Activated CD4-positive, alpha-beta T cell treated with anti-CD3 and anti-CD28 coated beads for 36 hours (primary cell): ENCODE measurements around the gene STAT6. TPM values are rescaled to one million over a fixed set of nuclear protein-coding genes. Genes with fewer than 3 reads are reported as not detected.
"Not testable (repeated sequence)": the region's sequence is repeated elsewhere in the genome, so short reads cannot be mapped to it uniquely, and the experiment has no call there.

Experiments
- ATAC-seq: fragments of 200-7000 bp; cut with Tn5 transposase; one replicate; pipeline ENCODE4 v1.10.0; 2021; ENCODE audit warnings: mild to moderate bottlenecking, moderate library complexity
- CTCF ChIA-PET: fragments of 350-600 bp; sonication (Branson Sonifier 250); formaldehyde crosslinking; loops from one replicate; lab custom pipeline; 2021; ENCODE audit warnings: antibody characterized with exemption; lab: Charles Lee
- POLR2A ChIA-PET: fragments of 350-600 bp; sonication (Branson Sonifier 250); formaldehyde crosslinking; loops from one replicate; lab custom pipeline; 2021; ENCODE audit warnings: antibody characterized with exemption, inconsistent platforms; lab: Charles Lee
- DNase-seq: peaks from one replicate; pipeline ENCODE4 v3.0.0-alpha.2; 2020
- H3K27ac Mint-ChIP-seq: one replicate; pipeline ENCODE4 v1.8.0; 2021; ENCODE audit warnings: mixed read lengths
- H3K27me3 Mint-ChIP-seq: one replicate; pipeline ENCODE4 v1.8.0; 2021; ENCODE audit warnings: mixed read lengths
- H3K36me3 Mint-ChIP-seq: one replicate; pipeline ENCODE4 v1.8.0; 2021; ENCODE audit warnings: low read depth, mixed read lengths
- H3K4me1 Mint-ChIP-seq: one replicate; pipeline ENCODE4 v1.8.0; 2021; ENCODE audit warnings: mixed read lengths
- H3K4me3 Mint-ChIP-seq: one replicate; pipeline ENCODE4 v1.8.0; 2021; ENCODE audit warnings: mild to moderate bottlenecking, moderate library complexity, mixed read lengths
- H3K9me3 Mint-ChIP-seq: one replicate; pipeline ENCODE4 v1.8.0; 2021; ENCODE audit warnings: low read depth, mixed read lengths
- intact Hi-C, 2 experiments: fragments of 100-400 bp; cut with DNase I in 1 of 2; cut with micrococcal nuclease in 1 of 2; formaldehyde crosslinking; loops; one replicate each; pipeline versions ENCODE4 v1.14.2 to v1.15.1; 2022 to 2024; cut with DNase I, micrococcal nuclease
- total RNA-seq, 2 experiments: library from RNA; stranded (reverse); gene quantifications; one replicate each; pipeline ENCODE4 v1.2.3, GENCODE V29; 2021

STAT6 gene
- total RNA-seq, 2 experiments from 2014 or later, result 250 to 288 TPM

GRCh38 chr12:57124261-57124877 is 13.2 kb upstream of the STAT6 start:
- Mint-ChIP-seq H3K4me1 (peaks cover 14% of the 10 kb centered on the region), H3K4me3 (peak overlapping the region; percentile 1), H3K27me3 (peaks cover 9% of the 10 kb centered on the region), H3K27ac (no peak overlapping the region), H3K9me3 (peaks cover 9% of the 10 kb centered on the region), H3K36me3 (peaks cover 5% of the 10 kb centered on the region)
- intact Hi-C loops, result loop anchor here (1.0 to 2.0 kb wide), 4 partner anchors 49 to 114 kb away; no protein-coding TSS in a partner anchor
- ChIA-PET CTCF (interaction anchor here (0.6 to 9.7 kb wide), 36 partner anchors 8 to 503 kb away, joined by 3 to 156 read pairs (median 4); partner anchors contain the start of genes NEMP1, STAC3, STAT6 and TAC3), POLR2A (interaction anchor here (0.6 to 0.7 kb wide), 3 partner anchors 26 to 99 kb away, joined by 3 read pairs; no protein-coding TSS in a partner anchor)
- ATAC-seq (peak; percentile 77), DNase-seq (peak; percentile 87)

- Mint-ChIP-seq H3K4me3 (no peak overlapping the region), H3K36me3 (peaks cover 5% of the 10 kb centered on the region), H3K27me3 (peaks cover 9% of the 10 kb centered on the region), H3K9me3 (peaks cover 9% of the 10 kb centered on the region), H3K4me1 (peaks cover 19% of the 10 kb centered on the region), H3K27ac (no peak overlapping the region)
- no peak for DNase-seq
- intact Hi-C loops, result loop anchor here (1.0 to 2.0 kb wide), 4 partner anchors 49 to 115 kb away; no protein-coding TSS in a partner anchor
- ATAC-seq, result no peak
- ChIA-PET POLR2A (interaction anchor here (0.6 to 0.7 kb wide), 2 partner anchors 25 to 89 kb away, joined by 3 read pairs; no protein-coding TSS in a partner anchor), CTCF (interaction anchor here (0.6 to 9.7 kb wide), 34 partner anchors 8 to 467 kb away, joined by 3 to 156 read pairs (median 4); partner anchors contain the start of genes NEMP1, STAC3 and STAT6)
Observed at GRCh38 chr12:57123813-57124212, 12.7 kb upstream of the STAT6 start.

GRCh38 chr12:57120718-57121117 is 9.6 kb upstream of the STAT6 start:
- DNase-seq, H3K36me3 Mint-ChIP-seq, H3K9me3 Mint-ChIP-seq, ATAC-seq, H3K4me3 Mint-ChIP-seq, intact Hi-C loops, H3K27me3 Mint-ChIP-seq, H3K27ac Mint-ChIP-seq: not testable (repeated sequence)
- peaks cover 15% of the 10 kb centered on the region for H3K4me1 Mint-ChIP-seq
- POLR2A ChIA-PET, result interaction anchor here (0.7 kb wide), 1 partner anchor 10 kb away, joined by 3 read pairs; the partner anchor contains the start of gene STAT6
- CTCF ChIA-PET, result interaction anchor here (0.6 to 9.7 kb wide), 10 partner anchors 9 to 112 kb away, joined by 3 to 156 read pairs (median 3); partner anchors contain the start of gene NEMP1

GRCh38 chr12:57119294-57120085 is 8.3 kb upstream of the STAT6 start:
- no peak for ATAC-seq
- Mint-ChIP-seq H3K27me3 (peaks cover 2% of the 10 kb centered on the region), H3K27ac (no peak overlapping the region), H3K36me3 (peaks cover 5% of the 10 kb centered on the region), H3K9me3 (peaks cover 9% of the 10 kb centered on the region), H3K4me3 (no peak overlapping the region), H3K4me1 (peaks cover 14% of the 10 kb centered on the region)
- ChIA-PET POLR2A (no interaction called here), CTCF (interaction anchor here (1.1 to 9.7 kb wide), 3 partner anchors 41 to 118 kb away, joined by 3 to 156 read pairs (median 6); partner anchors contain the start of gene NEMP1)
- intact Hi-C loops, result no loop called here
- DNase-seq, result no peak

GRCh38 chr12:57118711-57119271 is 7.6 kb upstream of the STAT6 start:
- H3K4me3 Mint-ChIP-seq, result no peak overlapping the region
- ChIA-PET POLR2A (no interaction called here), CTCF (interaction anchor here (0.7 to 1.9 kb wide), 4 partner anchors 50 to 125 kb away, joined by 3 to 6 read pairs (median 4); no protein-coding TSS in a partner anchor)
- peaks cover 2% of the 10 kb centered on the region for H3K27me3 Mint-ChIP-seq
- H3K4me1 Mint-ChIP-seq, result peaks cover 10% of the 10 kb centered on the region
- H3K27ac Mint-ChIP-seq, result no peak overlapping the region
- H3K36me3 Mint-ChIP-seq, result peaks cover 2% of the 10 kb centered on the region
- peak; percentile 66 for ATAC-seq
- DNase-seq, result no peak
- H3K9me3 Mint-ChIP-seq, result peaks cover 4% of the 10 kb centered on the region
- intact Hi-C loops, result no loop called here

- ChIA-PET CTCF (interaction anchor here (0.7 to 2.2 kb wide), 10 partner anchors 7 to 363 kb away, joined by 3 to 10 read pairs (median 4); partner anchors contain the start of gene ARHGAP9), POLR2A (no interaction called here)
- no peak overlapping the region for H3K27ac Mint-ChIP-seq
- DNase-seq (no peak), ATAC-seq (no peak)
- intact Hi-C loops, result no loop called here
- H3K27me3 Mint-ChIP-seq, result no peaks in the 10 kb centered on the region
- H3K36me3 Mint-ChIP-seq, result no peaks in the 10 kb centered on the region
- no peak overlapping the region for H3K4me3 Mint-ChIP-seq
- H3K9me3 Mint-ChIP-seq, result no peaks in the 10 kb centered on the region
- peaks cover 22% of the 10 kb centered on the region for H3K4me1 Mint-ChIP-seq
Observed at GRCh38 chr12:57116580-57117281, 5.6 kb upstream of the STAT6 start.

GRCh38 chr12:57112492-57113294 is 1.5 kb upstream of the STAT6 start:
- Mint-ChIP-seq H3K27ac (peak overlapping the region; percentile 97), H3K9me3 (no peaks in the 10 kb centered on the region), H3K4me3 (peak overlapping the region; percentile 98), H3K4me1 (peaks cover 35% of the 10 kb centered on the region), H3K27me3 (no peaks in the 10 kb centered on the region), H3K36me3 (peaks cover 28% of the 10 kb centered on the region)
- POLR2A ChIA-PET, result interaction anchor here (0.6 to 3.0 kb wide), 22 partner anchors 9 to 591 kb away, joined by 3 to 35 read pairs (median 5); partner anchors contain the start of genes LRP1, NEMP1, RBMS2 and SHMT2
- no peak for ATAC-seq
- intact Hi-C loops, result loop anchor here (1.0 to 5.0 kb wide), 9 partner anchors 16 to 360 kb away; partner anchors contain the start of genes PRIM1 (in 2 of the 2) and LRP1 (in 1 of the 2)
- CTCF ChIA-PET, result interaction anchor here (0.6 to 6.1 kb wide), 44 partner anchors 8 to 890 kb away, joined by 3 to 103 read pairs (median 8); partner anchors contain the start of genes LRP1, NAB2, NEMP1 and SHMT2
- DNase-seq, result peak; percentile 93

- ATAC-seq (peak; percentile 39), DNase-seq (peak; percentile 87)
- ChIA-PET POLR2A (interaction anchor here (0.6 to 3.0 kb wide), 9 partner anchors 11 to 425 kb away, joined by 3 to 35 read pairs (median 5); partner anchors contain the start of genes LRP1, NAB2, NEMP1 and PTGES3), CTCF (interaction anchor here (0.6 to 24.0 kb wide), 27 partner anchors 10 to 362 kb away, joined by 3 to 411 read pairs (median 11); partner anchors contain the start of genes LRP1, NEMP1, SHMT2 and ZBTB39)
- intact Hi-C loops, result loop anchor here (1.0 to 5.0 kb wide), 7 partner anchors 16 to 474 kb away; partner anchors contain the start of genes PRIM1 (in 1 of the 2) and PTGES3 (in 1 of the 2)
- no peaks in the 10 kb centered on the region for H3K27me3 Mint-ChIP-seq
- no peaks in the 10 kb centered on the region for H3K9me3 Mint-ChIP-seq
- peak overlapping the region; percentile 98 for H3K4me3 Mint-ChIP-seq
- H3K4me1 Mint-ChIP-seq, result peaks cover 56% of the 10 kb centered on the region
- peaks cover 50% of the 10 kb centered on the region for H3K36me3 Mint-ChIP-seq
- H3K27ac Mint-ChIP-seq, result peak overlapping the region; percentile 97
Observed at GRCh38 chr12:57110104-57111030, 795 bp downstream of the STAT6 start.
